Fibroblast of skin of back (primary cell): ENCODE measurements around the gene ARHGEF16.

Experiments
- DNase-seq: peaks from one replicate; pipeline ENCODE4 v3.0.0-alpha.2; 2013

The ARHGEF16 gene

DNA sequence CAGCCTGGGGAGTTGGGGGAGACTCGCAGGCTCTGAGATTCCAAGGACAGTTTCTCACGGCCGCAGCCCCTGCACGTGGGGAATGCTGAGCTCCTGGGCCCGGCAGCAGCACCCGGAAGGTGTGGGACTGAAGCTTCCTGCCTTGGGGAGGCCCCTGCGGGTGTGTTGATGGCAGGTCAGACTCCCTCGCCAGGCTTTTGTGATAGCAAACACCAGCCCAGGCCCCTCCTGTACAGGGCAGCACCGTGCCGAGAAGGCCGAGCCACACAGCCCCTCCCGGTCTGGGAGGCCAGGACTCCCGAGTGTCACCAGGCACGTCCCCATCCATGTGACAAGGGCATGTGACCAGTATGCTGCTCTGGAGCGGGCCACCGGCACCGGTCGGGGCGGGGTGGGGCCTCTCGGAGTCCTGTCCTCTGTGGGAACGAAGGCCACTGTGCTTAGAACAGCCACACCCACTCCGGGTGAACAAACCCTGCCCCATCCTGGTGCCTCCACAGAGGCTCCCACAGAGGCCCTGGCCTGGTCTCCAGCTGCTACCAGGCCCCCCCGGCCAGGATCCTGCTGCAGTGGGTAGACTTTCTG lies 31.1 kb upstream of the ARHGEF16 start:
- no peak for DNase-seq

DNA sequence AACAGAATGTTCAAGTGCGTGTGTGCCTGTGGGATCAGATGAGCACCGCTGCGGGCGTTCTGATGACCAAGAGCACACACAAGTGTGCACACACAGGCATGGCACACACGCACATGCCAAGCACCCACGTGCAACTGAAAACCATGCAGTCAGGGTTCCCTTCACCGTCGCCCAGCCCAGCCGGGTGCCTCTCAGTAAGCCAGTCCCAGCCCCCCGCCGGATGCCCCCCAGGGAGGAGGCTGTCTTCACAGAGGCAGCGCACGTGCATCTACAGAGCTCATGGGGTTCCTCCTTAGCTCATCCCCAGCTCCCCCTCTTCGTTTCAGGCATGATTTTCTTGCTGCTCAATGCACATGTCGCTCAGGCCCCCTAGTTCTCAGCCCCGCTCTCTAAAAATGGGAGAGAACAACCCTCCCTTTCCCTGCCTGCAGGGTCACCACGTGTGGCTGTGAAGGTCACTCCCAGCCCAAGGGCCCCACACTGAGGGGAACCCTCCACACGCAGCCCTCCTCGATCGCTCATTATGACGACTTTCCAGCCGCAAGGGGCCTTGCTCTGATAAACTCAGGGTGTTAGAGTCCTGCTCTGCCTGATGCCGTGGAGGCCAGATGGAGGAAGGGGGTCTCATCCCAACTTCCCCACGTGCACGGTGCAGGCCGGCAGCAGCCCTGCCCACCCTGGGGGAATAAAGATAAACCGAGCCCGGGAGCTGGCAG lies 30.4 kb upstream of the ARHGEF16 start:
- no peak for DNase-seq

DNA sequence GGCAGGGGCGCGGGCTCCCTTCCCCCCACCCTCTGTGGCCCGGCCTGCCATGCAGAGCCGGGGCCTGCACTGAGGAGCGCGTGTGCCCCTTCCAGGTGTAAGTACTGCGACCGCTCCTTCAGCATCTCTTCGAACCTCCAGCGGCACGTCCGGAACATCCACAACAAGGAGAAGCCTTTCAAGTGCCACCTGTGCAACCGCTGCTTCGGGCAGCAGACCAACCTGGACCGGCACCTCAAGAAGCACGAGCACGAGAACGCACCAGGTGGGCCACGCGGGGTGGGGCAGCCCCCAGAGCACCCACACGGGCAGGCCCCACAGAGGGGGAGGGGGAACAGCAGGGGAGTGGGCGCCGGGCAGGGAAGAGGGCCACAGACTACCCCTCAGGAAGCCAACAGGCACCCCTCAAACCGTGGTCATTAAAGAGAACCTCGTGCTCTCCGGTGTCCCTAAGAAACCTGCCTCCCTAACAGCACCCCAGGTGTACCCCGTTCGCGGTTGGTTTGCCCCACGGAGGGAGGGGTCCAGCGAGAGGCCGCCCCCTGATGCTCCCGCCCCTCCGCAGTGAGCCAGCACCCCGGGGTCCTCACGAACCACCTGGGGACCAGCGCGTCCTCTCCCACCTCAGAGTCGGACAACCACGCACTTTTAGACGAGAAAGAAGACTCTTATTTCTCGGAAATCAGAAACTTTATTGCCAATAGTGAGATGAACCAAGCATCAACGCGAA lies 28.8 kb upstream of the ARHGEF16 start:
- DNase-seq: no peak

DNA sequence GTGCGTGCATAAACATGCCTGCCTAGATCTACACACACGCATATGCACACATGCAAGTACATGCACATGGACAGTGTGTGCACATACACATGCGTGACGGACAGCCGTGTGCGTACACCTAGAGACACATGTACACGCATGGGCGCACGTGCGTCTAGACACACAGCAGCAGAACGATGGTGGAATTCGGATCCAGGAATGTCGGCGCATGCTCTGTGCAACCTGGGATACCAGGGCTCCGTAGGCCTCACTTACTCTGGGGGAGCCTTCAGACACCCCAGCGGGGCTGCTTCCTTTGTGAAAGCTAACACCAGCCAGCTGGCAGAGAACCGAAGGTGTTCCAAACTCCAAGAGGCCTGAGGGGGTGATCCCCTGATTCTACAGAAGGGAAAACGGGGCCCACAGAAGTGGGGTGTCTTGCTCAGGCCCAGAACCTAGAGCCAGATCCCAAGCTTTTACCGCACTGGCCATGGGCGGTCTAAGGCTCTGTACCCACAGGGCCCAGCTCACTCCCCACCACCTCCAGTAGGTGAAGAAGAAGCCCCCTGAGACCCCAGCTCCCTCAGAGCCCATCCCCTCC lies 27.4 kb upstream of the ARHGEF16 start:
- DNase-seq: no peak

DNA sequence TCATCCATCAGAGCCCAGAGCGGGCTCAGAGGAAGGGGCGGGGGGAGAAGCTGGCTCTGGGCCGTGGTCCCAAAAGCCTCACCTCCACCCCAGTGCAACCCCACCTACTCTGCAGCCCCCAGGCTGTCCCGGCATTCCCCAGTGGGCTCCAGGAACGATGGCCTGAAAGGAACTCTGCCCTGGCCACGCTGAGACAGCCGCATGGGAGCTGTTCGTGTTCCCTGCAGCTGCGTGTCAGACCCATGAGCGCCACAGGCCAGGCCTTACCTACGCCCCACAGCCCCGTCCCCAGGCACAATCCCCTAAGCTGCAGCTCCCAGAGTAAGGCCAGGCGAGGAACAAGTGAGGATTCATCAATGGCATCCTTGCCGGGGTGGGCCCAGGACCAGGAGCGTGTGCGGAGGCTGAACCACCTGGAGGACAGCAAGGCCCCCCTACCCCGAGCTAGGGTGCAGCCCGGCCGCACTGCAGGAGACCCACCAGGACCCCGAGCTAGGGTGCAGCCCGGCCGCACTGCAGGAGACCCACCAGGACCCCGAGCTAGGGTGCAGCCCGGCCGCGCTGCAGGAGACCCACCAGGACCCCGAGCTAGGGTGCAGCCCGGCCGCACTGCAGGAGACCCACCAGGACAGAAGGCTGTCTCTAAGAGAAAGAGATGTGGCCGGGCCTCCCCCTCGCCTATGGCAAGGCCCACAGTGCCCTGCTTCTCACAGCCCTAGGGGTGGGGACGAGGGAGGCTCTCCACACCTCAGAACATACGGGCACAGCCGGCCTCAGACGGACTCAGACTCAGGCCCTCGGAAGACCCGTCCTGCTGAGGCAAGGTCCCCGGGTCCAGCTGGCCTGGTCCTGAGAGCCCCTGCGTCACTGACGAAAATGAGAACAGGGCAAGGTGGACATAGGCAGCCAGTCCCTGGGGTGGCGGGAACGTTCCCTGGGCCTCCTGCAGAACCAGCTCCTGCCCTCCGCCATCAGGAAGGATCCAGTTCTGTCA lies 26.5 kb upstream of the ARHGEF16 start:
- DNase-seq: no peak

DNA sequence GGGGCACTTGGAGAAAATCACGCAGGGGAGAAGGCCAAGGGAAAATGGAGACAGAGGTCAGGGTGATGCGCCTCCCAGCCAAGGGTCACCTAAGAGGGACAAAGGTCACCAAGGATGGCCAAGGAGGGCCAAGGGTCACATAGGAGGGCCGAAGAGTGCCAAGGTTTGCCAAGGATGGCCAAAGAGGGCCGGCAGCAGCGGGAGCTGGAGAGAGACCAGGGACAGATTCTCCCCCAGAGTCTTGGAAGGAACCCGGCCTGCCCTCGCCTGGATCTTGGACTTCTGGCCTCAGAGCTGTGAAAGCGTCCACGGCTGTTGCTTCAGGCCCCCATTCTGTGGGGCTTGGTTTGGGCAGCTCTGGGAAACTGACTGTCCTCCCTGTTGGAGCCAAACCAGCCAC lies 25.6 kb upstream of the ARHGEF16 start:
- no peak for DNase-seq

DNA sequence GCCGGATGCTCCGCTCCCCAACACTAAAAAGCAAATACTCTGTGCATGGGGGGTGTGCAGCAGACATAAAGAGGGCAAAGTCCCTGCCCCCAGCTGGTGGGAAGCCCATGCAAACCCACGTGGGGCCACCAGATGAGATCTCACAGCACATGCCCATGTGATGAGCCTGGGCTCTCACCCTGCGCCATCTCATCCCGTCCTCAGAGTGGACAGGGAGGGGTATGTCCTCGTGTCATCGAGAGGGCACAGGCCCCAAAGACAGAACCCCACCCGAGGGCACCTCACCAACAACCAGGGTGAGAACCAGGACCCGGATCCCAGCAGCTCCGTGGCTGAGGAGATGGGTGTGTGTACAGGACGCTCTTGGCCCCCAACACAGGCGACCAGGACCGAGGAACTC lies 25.1 kb upstream of the ARHGEF16 start:
- no peak for DNase-seq

DNA sequence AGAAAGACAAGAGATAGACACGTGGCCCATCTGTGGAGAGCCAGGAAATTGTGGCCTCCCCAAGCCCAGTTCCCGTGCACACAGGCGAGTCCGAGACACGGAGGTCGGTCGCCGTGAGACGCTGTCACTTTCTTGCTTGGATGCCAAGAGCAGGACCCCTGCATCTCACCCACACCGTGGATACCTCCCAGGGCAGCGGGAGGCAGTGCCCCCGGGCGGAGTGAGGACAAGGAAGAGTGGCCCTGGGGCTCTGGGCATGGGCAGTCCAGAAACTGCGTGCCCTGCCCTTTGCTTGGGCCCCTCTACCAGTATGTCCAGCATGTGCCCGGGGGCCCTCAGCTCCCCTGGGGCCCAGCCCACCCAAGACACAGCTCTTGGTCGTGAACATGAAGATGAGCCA lies 24.7 kb upstream of the ARHGEF16 start:
- no peak for DNase-seq

DNA sequence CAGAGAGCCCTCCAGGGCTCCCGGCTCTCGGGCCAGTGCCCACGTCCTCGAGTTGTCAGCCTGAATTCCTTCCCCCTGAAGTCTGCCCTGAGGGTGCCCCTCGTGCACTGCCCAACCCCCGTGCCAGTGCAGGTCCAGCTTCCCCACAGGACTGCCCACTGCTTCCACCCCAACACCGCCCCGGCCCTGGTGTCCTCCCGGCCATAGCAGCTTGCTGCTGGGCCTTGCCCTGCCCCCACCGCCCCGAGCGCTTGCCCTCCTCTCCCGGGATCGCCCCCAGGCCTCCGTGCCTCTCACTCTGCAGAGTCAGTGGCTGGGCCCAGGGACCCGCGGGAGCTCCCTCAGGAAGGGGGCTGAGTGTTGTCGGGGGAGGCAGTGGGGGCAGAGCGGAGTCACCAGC lies 24.1 kb upstream of the ARHGEF16 start:
- DNase-seq: no peak

DNA sequence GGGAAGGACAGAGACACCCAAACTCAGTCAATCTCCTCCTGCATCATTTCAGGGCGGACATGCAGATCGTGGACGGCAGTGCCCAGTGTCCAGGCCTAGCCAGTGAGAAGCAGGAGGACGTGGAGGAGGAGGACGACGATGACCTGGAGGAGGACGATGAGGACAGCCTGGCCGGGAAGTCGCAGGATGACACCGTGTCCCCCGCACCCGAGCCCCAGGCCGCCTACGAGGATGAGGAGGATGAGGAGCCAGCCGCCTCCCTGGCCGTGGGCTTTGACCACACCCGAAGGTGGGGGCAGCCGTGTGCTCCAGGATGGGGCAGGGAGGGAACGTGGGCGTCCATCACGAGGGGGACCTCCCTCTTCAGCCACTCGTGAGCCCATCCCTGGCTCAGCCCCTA lies 23.6 kb upstream of the ARHGEF16 start:
- no peak for DNase-seq

DNA sequence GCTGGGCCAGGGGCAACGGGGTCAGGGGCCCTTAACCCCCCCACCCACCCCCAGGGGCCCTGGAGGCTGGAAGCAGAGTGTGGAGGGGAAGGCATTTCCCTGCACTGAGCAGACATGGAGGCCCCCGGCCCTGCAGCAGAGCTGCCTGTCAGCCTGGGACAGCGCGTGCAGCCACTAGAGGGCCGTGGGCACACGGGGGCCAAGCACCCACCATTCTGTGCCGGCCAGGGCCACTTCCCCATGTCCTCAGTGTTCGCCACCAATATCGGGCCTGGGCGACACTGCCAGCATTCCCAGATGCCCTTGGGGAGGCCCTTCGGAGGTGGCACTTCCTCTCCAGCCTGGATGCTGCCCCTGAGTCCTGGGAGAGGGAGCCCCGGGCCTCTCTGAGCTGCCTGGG lies 23.2 kb upstream of the ARHGEF16 start:
- no peak for DNase-seq

DNA sequence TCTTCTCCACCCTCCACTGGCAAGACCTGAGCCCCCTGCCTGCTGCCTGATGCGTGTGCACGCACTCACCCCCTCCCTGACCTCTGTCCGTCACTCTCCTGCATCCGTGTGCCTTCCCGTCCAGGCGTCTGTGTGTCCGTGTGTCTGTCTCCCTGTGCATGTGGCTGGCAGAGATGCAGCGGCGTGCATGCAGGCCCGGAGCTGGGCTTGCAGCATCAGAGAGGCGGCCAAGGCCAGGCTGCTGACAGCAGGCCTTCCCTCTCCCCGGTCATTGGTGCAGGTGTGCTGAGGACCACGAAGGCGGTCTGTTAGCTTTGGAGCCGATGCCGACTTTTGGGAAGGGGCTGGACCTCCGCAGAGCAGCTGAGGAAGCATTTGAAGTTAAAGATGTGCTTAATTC lies 22.8 kb upstream of the ARHGEF16 start:
- DNase-seq: no peak

DNA sequence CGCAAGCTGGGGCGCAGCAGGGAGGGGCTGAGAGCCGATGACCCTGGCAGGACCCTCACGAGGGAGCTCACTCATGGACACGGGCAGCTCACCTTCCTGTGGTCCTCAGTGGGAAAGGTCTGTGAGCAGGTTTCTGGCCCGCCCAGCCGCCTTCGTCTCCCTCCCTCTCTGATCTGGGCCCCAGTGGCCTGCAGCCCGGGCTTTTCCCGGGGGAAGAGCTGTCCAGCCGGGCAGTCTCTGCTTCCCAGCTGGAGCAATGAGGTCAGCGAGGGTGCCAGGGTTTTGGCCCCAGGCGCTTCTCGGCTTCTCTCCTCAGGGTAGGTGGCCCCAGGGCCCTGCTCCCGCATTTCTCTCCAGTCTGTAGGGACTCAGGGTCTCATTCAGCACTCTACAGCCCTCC lies 22.2 kb upstream of the ARHGEF16 start:
- no peak for DNase-seq

DNA sequence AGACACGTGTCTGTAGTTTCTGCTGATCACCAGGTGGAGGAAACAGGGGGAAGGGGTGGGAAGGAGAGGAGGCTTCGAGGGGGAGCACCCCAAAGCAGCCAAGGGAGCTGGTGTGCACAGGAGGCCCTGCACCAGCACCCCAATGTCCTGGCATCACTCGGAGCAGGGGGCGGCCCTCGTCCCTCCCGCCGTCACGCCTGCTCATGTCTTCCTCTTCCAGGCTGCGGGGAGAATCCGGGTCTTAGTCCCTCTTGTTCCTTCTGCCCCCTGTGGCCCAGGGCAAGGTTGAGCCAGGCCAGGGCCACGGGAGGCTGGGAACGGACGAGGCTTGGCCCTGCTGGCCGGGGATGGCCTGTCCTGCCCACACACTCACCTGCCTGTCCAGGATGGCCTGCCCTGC lies 21.4 kb upstream of the ARHGEF16 start:
- DNase-seq: no peak

DNA sequence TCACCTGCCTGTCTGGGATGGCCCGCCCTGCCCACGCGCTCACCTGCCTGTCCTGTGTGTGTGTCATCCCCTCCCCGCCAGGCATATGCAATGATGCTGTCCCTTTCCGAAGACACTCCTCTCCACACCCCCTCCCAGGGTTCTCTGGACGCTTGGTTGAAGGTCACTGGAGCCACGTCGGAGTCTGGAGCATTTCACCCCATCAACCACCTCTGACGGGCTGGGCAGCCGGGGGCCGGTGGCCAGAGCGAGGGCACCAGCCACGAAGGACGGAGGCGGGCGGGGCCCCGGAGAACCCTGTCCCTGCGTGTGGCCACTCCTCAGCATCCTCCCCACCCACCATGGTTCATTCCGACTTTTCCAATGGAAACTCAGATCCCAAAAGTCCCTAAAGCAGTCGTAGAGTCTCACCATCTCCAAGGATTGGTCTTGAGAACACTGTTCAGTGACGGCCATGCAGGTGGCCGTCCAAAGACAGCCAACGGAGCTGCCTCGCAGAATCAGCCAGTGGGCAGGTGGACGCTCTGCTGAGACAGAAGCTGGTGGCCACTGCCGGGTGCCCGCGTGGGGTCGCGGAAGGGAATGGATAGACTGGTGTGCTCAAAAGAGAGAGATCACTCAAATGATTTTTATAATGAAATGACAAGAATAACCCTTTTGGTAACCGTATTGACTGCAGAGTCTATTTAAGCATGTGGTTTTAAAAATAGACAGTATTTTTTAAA lies 20.7 kb upstream of the ARHGEF16 start:
- DNase-seq: no peak

DNA sequence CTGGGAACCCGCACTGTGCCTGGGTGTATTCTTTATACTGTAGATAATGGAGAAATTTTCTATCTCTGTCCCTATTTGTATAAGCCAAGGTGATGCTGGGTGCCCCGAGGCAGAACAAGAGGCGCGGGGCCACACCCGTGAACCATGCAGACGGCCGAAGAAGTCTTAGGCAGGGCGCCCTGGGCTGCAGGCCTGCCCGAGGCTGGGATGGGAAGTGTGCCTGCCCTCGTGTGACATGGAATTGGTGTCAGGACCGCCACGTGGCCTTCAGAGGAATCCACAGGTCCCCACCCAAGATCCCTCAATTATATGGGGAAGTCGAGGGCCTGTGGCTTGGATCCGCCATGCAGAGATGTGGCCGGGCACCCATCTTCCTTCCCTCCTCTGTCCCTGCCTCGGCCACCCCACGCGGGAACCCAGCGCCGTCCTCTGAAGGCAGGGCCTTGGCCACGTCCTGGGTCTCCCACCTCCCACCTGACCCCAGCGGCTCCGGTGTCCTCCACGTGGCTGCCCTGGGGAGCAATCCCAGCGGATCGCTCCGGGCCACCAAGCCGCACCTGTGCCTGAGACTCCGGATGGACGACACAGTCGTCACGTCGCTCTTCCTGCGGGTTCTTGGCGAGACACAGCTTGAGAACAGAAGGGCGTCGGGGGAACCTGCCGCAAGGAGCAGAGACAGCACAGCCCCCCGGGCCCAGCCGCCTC lies 19.9 kb upstream of the ARHGEF16 start:
- no peak for DNase-seq

DNA sequence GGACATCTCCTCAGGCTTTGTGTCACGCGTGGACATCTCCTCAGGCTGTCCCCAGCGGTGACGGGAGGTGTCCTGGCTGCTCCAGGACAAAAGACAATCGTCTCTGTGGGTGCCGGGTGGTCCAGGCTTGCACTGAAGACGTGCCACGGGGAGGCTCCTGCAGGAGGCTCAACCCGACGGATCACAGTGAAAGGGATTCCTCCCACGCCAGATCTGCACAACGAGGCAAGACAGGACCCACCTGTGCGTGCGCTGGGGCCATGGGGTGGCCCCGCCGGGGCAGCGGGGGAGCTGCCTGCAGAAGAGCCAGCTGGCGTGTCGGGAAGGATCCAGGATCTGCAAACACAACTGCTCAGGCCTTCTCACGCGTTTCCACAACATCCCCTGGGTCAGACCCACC lies 18.8 kb upstream of the ARHGEF16 start:
- DNase-seq: no peak

DNA sequence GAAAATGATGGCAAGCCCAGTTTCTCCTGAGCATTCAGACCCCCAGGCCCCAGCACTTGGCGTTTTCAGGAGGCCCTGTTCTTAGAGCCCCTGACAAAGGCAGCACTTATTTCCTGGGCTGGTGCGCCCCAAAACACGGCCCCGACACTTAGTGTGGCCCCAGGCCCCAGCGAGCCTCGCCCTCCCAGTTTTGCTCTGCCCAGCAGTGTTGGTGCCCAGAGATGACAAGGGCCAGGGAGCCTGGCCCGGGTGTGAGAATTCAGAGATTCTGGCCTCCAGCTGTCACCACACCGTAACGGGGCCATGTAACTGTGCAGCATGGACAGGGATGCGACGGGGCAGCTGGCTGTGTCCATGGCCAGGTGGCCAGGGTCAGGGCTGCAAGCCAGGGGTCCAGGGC lies 18.0 kb upstream of the ARHGEF16 start:
- DNase-seq: no peak

DNA sequence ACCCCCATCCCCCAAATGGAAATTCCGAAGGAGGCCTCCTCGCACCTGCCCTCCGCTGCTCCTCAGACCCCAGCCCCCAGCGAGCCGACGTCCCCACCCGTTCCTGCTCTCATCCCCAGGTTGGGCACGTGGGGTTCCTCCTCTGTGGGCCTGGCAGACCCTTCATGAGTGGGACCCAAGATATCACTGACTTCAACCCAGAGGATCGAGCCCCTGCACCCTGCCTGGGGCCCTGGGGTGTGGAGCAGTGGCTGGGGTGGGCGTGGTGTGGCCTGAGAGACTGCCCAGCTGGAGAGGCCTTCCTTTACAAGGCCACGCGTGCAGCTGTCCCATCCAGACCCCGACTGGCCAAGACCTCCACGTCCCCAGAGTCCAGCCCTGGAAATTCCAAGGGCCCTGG lies 17.6 kb upstream of the ARHGEF16 start:
- DNase-seq: no peak

DNA sequence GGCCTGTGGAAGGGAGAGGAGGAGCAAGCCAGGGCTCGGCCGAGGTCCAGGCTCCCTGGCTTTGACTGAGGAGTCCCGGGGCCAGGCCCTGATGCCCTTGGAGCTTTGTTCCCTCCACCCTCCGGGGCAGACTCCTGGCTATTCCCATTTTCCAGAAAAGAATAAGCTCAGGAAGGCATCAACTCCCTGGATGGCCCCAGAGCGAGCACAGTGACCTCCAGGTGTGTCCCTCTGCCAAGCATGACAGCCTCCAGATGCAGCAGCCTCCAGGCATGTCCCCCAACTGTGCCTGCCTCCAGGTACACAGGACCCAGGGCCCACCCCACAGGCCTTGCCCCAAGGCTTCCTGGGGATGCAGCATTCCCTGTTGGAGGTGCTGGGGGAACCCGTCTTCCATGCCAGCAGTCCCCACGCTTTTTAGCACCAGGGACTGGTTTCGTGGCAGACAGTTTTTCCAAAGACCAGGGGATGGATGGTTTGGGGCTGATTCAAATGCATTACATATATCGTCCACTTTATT lies 15.7 kb upstream of the ARHGEF16 start:
- no peak for DNase-seq
